Measurements from ENCODE around the gene OSBPL10. TPM values are rescaled to one million over a fixed set of nuclear protein-coding genes. Genes with fewer than 3 reads are reported as not detected.

Gene OSBPL10
- total and polyA plus RNA-seq, 3 donors from 2014 or later = 113 to 175 (median 160) TPM

DNA sequence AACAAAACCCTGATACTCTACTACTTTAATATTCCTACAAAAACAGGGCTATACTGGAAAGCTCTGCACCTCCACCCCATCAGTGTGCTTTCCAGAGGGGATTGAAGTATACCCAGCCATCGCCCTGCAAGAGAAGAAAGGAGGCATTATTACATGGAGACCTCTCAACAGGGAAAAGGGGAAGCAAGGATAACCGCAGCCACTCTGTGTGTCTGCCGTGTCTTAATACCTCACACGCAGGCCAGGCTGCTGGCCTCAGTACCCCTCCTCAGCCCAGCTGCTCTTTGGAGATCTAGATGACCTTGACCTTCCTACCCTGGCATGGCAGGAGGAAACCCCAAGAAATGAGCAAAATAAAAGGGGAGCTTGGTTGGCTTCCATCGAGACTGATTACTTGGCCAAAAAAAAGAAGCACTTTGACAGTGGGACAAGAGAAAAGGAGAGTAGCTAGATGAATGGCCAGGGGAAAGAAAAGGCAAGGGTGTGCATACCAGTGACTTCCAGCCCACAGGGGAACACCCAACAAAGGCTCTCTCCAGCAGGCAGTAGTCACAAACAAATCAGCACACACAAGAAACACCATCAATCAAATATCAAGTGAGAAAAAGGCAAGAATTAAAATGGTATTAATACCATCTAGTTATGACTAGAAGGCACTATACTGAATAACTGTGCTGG lies 318.9 kb downstream of the OSBPL10 start:
- intact Hi-C loops (cut with DNase I; ENCODE audit: low total_unique reads) = no loop called here
- 81 to 87% methylated on average over 5 of the region's 5 CpGs for WGBS, 2 donors

GRCh38 chr3:31661286-31661685 lies 319.8 kb downstream of the OSBPL10 start:
- 73 to 75% methylated on average over 5 of the region's 5 CpGs for WGBS, 2 donors
- H3K27ac ChIP-seq = no peak overlapping the region
- TF ChIP-seq POLR2A (IDR thresholded peaks at IDR 0.05) (no peak), CTCF (IDR thresholded peaks at IDR 0.05) (no peak)
- no peaks in the 10 kb centered on the region for H3K36me3 ChIP-seq (ENCODE audit: low read depth, missing control alignments)
- H3K4me1 ChIP-seq = no peaks in the 10 kb centered on the region
- intact Hi-C loops (cut with DNase I; ENCODE audit: low total_unique reads) = no loop called here
- no peak for DNase-seq
- H3K9me3 ChIP-seq = no peaks in the 10 kb centered on the region
- H3K4me3 ChIP-seq = no peak overlapping the region
- no peaks in the 10 kb centered on the region for H3K27me3 ChIP-seq

More for the DNA sequence above, 318.9 kb downstream of the OSBPL10 start:
- DNase-seq = no peak
- Histone ChIP-seq H3K27me3 (no peaks in the 10 kb centered on the region), H3K4me1 (no peaks in the 10 kb centered on the region), H3K27ac (no peak overlapping the region), H3K36me3 (ENCODE audit: low read depth, missing control alignments) (no peaks in the 10 kb centered on the region), H3K4me3 (no peak overlapping the region), H3K9me3 (no peaks in the 10 kb centered on the region)
- TF ChIP-seq POLR2A (IDR thresholded peaks at IDR 0.05) = no peak
- TF ChIP-seq CTCF (IDR thresholded peaks at IDR 0.05) = no peak

GRCh38 chr3:31659246-31659645 lies 321.8 kb downstream of the OSBPL10 start:
- H3K27ac ChIP-seq = no peak overlapping the region
- no peaks in the 10 kb centered on the region for H3K4me1 ChIP-seq
- H3K27me3 ChIP-seq = no peaks in the 10 kb centered on the region
- no peak for DNase-seq
- H3K9me3 ChIP-seq = no peaks in the 10 kb centered on the region
- TF ChIP-seq CTCF (IDR thresholded peaks at IDR 0.05) = no peak
- no peak for TF ChIP-seq POLR2A (IDR thresholded peaks at IDR 0.05)
- intact Hi-C loops (cut with DNase I; ENCODE audit: low total_unique reads) = no loop called here
- no peaks in the 10 kb centered on the region for H3K36me3 ChIP-seq (ENCODE audit: low read depth, missing control alignments)
- H3K4me3 ChIP-seq = no peak overlapping the region

- intact Hi-C loops (cut with DNase I; ENCODE audit: low total_unique reads) = no loop called here
- Histone ChIP-seq H3K36me3 (ENCODE audit: low read depth, missing control alignments) (no peaks in the 10 kb centered on the region), H3K4me1 (no peaks in the 10 kb centered on the region), H3K9me3 (no peaks in the 10 kb centered on the region), H3K27ac (no peak overlapping the region), H3K27me3 (no peaks in the 10 kb centered on the region), H3K4me3 (no peak overlapping the region)
- DNase-seq = no peak
- TF ChIP-seq POLR2A (IDR thresholded peaks at IDR 0.05) (no peak), CTCF (IDR thresholded peaks at IDR 0.05) (no peak)
Observed at GRCh38 chr3:31654998-31655397, 326.1 kb downstream of the OSBPL10 start.

GRCh38 chr3:31653464-31653863 lies 327.6 kb downstream of the OSBPL10 start:
- no peaks in the 10 kb centered on the region for H3K4me1 ChIP-seq

More at GRCh38 chr3:31653464-31653863, 327.6 kb downstream of the OSBPL10 start:
- Histone ChIP-seq H3K36me3 (ENCODE audit: low read depth, missing control alignments) (no peaks in the 10 kb centered on the region), H3K9me3 (no peaks in the 10 kb centered on the region), H3K4me3 (no peak overlapping the region), H3K27me3 (no peaks in the 10 kb centered on the region), H3K27ac (no peak overlapping the region)
- DNase-seq = no peak
- TF ChIP-seq CTCF (IDR thresholded peaks at IDR 0.05) (no peak), POLR2A (IDR thresholded peaks at IDR 0.05) (no peak)
- intact Hi-C loops (cut with DNase I; ENCODE audit: low total_unique reads) = no loop called here
- 87 to 97% methylated on average over 1 of the region's 1 CpG for WGBS, 2 donors
